ENCODE measurements around the gene TSHZ3. TPM values are rescaled to one million over a fixed set of nuclear protein-coding genes. Genes with fewer than 3 reads are reported as not detected.

The TSHZ3 gene
- total RNA-seq, 1 donor from 2014 or later: 5.8 TPM

DNA sequence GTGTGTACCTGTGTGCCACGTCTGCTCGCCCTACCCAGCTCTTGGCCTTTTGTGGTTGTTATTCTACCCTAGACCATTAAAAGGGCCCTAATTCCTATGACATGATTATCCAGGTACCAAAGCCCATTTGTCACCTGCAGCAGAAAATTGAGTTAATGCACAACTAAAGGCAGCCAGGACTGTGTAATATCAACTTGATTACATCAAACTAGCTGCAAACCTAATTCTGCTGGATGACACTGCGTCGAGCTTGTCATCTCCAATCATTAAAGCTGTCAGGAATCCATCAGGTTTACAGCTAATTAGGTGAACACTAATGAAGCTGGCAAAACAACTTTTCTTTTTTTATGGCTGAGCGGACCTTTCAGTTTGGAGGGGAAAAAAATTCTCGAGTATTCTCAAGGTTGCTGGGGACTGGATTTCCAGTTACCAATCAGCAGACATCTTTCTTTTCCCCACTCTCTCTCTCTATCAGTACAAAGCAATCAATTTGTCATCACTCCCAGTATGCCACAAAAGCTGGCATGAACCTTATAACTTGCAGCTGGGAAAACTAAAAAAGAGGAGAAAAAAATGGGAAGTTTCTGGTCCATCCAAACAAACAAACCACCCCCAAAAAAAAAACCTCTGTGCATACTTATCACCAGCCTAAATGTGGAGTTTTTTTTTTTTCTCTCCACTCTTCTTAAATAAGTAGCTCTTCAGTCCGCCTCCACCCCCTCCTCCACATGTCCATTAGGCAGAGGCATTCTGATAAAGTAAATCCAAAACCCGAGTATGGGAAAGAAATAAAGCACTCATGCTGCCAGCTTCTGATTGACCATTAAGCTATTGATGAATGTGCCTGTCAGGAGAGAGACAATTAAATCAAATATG, 2.8 kb downstream of the TSHZ3 start:
- H3K4me3 ChIP-seq: no peak overlapping the region
- H3K27ac ChIP-seq: no peak overlapping the region
- TF ChIP-seq, protein P1, sequence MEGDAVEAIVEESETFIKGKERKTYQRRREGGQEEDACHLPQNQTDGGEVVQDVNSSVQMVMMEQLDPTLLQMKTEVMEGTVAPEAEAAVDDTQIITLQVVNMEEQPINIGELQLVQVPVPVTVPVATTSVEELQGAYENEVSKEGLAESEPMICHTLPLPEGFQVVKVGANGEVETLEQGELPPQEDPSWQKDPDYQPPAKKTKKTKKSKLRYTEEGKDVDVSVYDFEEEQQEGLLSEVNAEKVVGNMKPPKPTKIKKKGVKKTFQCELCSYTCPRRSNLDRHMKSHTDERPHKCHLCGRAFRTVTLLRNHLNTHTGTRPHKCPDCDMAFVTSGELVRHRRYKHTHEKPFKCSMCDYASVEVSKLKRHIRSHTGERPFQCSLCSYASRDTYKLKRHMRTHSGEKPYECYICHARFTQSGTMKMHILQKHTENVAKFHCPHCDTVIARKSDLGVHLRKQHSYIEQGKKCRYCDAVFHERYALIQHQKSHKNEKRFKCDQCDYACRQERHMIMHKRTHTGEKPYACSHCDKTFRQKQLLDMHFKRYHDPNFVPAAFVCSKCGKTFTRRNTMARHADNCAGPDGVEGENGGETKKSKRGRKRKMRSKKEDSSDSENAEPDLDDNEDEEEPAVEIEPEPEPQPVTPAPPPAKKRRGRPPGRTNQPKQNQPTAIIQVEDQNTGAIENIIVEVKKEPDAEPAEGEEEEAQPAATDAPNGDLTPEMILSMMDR (IDR thresholded peaks at IDR 0.05): no peak
- peaks cover 9% of the 10 kb centered on the region for H3K4me1 ChIP-seq
- intact Hi-C loops (cut with DNase I): no loop called here
- H3K36me3 ChIP-seq: no peaks in the 10 kb centered on the region
- H3K9me3 ChIP-seq: no peaks in the 10 kb centered on the region
- ATAC-seq (no peak), DNase-seq (no peak)
- H3K27me3 ChIP-seq: peaks cover 2% of the 10 kb centered on the region

DNA sequence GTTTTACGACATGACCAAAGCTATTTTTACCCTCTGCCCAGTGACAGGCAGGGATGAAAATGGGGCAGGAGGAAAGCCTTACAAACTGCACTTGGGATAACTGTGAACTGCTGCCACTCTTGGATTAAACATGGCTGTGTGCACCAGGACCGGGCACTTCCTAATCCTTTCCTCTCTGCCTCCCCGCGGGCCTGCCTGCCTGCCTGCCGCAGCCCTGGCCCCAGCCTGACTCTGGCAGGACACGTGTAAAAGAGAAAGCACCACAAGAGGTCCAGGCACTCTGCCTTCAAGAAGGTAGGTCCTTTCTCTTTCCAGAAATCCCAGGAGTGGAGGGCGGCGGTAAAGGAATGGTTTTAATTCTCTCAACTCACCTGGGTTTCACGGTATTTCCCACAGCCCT, 4.8 kb downstream of the TSHZ3 start:
- no peak overlapping the region for H3K27ac ChIP-seq
- H3K9me3 ChIP-seq: no peaks in the 10 kb centered on the region
- ATAC-seq (no peak), DNase-seq (no peak)
- intact Hi-C loops (cut with DNase I): no loop called here
- no peaks in the 10 kb centered on the region for H3K36me3 ChIP-seq
- H3K4me3 ChIP-seq: no peak overlapping the region
- peaks cover 21% of the 10 kb centered on the region for H3K4me1 ChIP-seq
- H3K27me3 ChIP-seq: no peaks in the 10 kb centered on the region
- TF ChIP-seq, protein P1 (IDR thresholded peaks at IDR 0.05): no peak

DNA sequence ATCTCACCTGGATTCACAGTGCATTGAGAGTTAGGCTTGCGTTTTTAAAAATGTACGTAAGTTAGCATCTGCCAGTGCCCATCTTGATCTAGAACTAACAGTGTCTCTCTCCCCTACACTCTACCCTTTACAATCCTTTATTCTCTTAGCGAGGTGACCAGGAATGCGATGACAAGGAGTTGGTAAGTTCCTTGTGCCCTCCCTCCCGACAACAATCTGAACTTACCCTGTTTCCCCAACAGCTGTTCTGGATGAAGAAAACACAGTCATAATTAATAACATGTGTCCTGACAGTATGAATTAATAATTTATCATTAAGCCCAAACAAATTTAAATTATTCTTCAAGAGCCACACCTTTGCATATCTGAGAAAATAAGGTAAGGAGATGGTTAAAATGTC, 6.3 kb downstream of the TSHZ3 start:
- no peaks in the 10 kb centered on the region for H3K27me3 ChIP-seq
- TF ChIP-seq, protein P1 (IDR thresholded peaks at IDR 0.05): no peak
- no peak overlapping the region for H3K27ac ChIP-seq
- ATAC-seq: no peak
- no peaks in the 10 kb centered on the region for H3K36me3 ChIP-seq
- peaks cover 27% of the 10 kb centered on the region for H3K4me1 ChIP-seq
- H3K4me3 ChIP-seq: no peak overlapping the region
- H3K9me3 ChIP-seq: no peaks in the 10 kb centered on the region
- DNase-seq: no peak
- intact Hi-C loops (cut with DNase I): no loop called here

DNA sequence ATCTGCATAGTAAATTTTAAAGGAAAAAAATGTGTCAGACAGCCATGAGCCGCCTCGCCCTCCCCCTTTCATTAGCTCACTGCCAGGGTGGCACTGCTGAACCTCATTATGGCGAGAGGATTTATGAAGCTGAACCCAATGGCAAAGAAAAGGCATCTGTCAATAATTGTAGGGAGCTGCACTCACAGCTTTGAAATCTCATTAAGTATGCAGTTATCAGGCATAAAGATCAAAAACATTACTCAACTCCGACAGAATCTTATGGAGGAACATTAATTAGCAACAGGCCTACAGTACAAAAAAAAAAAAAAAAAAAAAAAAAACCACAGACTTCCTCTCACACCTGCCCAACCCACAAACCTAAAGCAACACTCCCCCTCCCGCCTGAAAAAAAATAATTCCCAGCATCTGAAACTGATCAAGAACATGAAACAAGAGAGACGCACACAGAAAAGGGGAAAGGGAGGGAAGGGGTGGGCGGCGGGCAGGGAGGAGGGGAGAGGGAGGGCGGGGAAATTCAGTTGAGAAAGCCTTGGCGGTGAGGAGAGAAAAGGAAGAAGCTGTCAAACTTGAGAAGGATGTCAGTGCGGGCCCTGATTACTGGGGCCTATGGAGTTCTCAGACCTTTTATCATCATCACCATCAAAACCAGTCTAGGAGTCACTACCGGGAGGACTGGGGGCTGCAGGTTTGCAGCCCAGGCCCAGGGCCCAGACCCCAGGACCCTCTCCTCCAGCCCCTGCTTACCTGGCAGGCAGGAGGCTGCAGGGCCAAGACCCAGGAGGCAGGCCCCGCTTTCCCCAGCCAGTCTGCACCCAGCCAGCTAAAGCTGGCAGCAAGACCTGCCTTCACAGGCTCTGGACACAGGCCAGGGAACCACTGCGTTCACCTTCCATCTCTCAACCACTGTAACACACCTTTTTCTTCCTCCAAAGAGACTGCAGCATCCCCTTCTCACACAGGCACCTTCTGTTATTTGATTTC, 8.9 kb downstream of the TSHZ3 start:
- peaks cover 25% of the 10 kb centered on the region for H3K4me1 ChIP-seq
- ATAC-seq: peak; percentile 46
- no peak for DNase-seq
- H3K27me3 ChIP-seq: no peaks in the 10 kb centered on the region
- TF ChIP-seq, protein P1 (IDR thresholded peaks at IDR 0.05): no peak
- no peaks in the 10 kb centered on the region for H3K36me3 ChIP-seq
- no peak overlapping the region for H3K4me3 ChIP-seq
- intact Hi-C loops (cut with DNase I): no loop called here
- no peaks in the 10 kb centered on the region for H3K9me3 ChIP-seq
- no peak overlapping the region for H3K27ac ChIP-seq

DNA sequence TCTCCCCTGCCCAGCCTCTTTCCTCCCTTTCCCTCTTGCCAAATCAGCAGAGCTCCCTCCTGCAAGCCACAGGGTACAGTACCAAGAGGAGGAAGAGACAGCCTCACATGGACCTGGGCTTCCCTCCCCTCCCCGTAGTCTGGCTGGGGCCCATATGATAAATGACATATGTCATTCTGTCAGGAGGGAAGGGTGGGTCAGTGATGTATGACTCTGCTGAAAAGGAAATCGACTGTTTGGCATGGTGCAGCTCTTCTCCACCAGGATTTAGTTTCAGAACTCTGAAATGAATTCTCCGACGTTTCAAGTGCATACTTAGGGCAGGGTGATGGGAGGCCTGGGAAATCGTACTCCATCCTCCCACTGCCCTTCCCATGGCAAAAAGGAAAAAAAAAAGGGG, 9.8 kb downstream of the TSHZ3 start:
- peaks cover 25% of the 10 kb centered on the region for H3K4me1 ChIP-seq
- DNase-seq (no peak), ATAC-seq (peak; percentile 50)
- H3K27me3 ChIP-seq: no peaks in the 10 kb centered on the region
- TF ChIP-seq, protein P1 (IDR thresholded peaks at IDR 0.05): no peak
- intact Hi-C loops (cut with DNase I): no loop called here
- no peak overlapping the region for H3K4me3 ChIP-seq
- no peak overlapping the region for H3K27ac ChIP-seq
- no peaks in the 10 kb centered on the region for H3K9me3 ChIP-seq
- H3K36me3 ChIP-seq: no peaks in the 10 kb centered on the region
